ENCODE results near the gene DOK5. TPM values are rescaled to one million over a fixed set of nuclear protein-coding genes. Genes with fewer than 3 reads are reported as not detected.
"Not testable (repeated sequence)": the region's sequence is repeated elsewhere in the genome, so short reads cannot be mapped to it uniquely, and the experiment has no call there.

DOK5 gene
- total RNA-seq, 1 donor from 2014 or later, result 3.3 TPM

GRCh38 chr20:54476169-54477009, 996 bp downstream of the DOK5 start:
- TF ChIP-seq CTCF (IDR thresholded peaks at IDR 0.05; ENCODE audit: unreplicated experiment), result no peak
- Mint-ChIP-seq H3K27ac (peak overlapping the region; percentile 77), H3K27me3 (ENCODE audit: low read depth) (peaks cover 50% of the 10 kb centered on the region), H3K36me3 (no peaks in the 10 kb centered on the region), H3K4me3 (peak overlapping the region; percentile 86), H3K4me1 (peaks cover 22% of the 10 kb centered on the region), H3K9me3 (no peaks in the 10 kb centered on the region)
- no peak for DNase-seq (ENCODE audit: low spot score in 2 of 2, unreplicated experiment in 2 of 2)

- no peak overlapping the region for H3K27ac Mint-ChIP-seq
- no peak for DNase-seq (ENCODE audit: low spot score in 2 of 2, unreplicated experiment in 2 of 2)
- no peak for TF ChIP-seq CTCF (IDR thresholded peaks at IDR 0.05; ENCODE audit: unreplicated experiment)
- H3K4me1 Mint-ChIP-seq, result peaks cover 22% of the 10 kb centered on the region
- no peaks in the 10 kb centered on the region for H3K9me3 Mint-ChIP-seq
- H3K27me3 Mint-ChIP-seq (ENCODE audit: low read depth), result peaks cover 50% of the 10 kb centered on the region
- peak overlapping the region; percentile 86 for H3K4me3 Mint-ChIP-seq
- no peaks in the 10 kb centered on the region for H3K36me3 Mint-ChIP-seq
Observed at GRCh38 chr20:54477191-54477955, 2.0 kb downstream of the DOK5 start.

- Mint-ChIP-seq H3K36me3 (no peaks in the 10 kb centered on the region), H3K27ac (no peak overlapping the region), H3K4me1 (peaks cover 22% of the 10 kb centered on the region), H3K27me3 (ENCODE audit: low read depth) (peaks cover 45% of the 10 kb centered on the region), H3K4me3 (no peak overlapping the region), H3K9me3 (no peaks in the 10 kb centered on the region)
- no peak for TF ChIP-seq CTCF (IDR thresholded peaks at IDR 0.05; ENCODE audit: unreplicated experiment)
- DNase-seq (ENCODE audit: low spot score in 2 of 2, unreplicated experiment in 2 of 2), result no peak
Observed at GRCh38 chr20:54479138-54479906, 3.9 kb downstream of the DOK5 start.

GRCh38 chr20:54479937-54480336, 4.5 kb downstream of the DOK5 start:
- not testable (repeated sequence) for H3K9me3 Mint-ChIP-seq; H3K4me3 Mint-ChIP-seq; H3K27ac Mint-ChIP-seq; DNase-seq (ENCODE audit: low spot score in 2 of 2, unreplicated experiment in 2 of 2); H3K36me3 Mint-ChIP-seq
- Mint-ChIP-seq H3K4me1 (peaks cover 22% of the 10 kb centered on the region), H3K27me3 (ENCODE audit: low read depth) (peaks cover 39% of the 10 kb centered on the region)

GRCh38 chr20:54481442-54481841, 6.0 kb downstream of the DOK5 start:
- no peak for DNase-seq (ENCODE audit: low spot score in 2 of 2, unreplicated experiment in 2 of 2)
- Mint-ChIP-seq H3K27me3 (ENCODE audit: low read depth) (peaks cover 31% of the 10 kb centered on the region), H3K36me3 (no peaks in the 10 kb centered on the region), H3K27ac (no peak overlapping the region), H3K4me3 (no peak overlapping the region), H3K4me1 (peaks cover 14% of the 10 kb centered on the region), H3K9me3 (no peaks in the 10 kb centered on the region)
- TF ChIP-seq CTCF (IDR thresholded peaks at IDR 0.05; ENCODE audit: unreplicated experiment), result no peak
